Hematopoietic multipotent progenitor cell treated with erythropoietin and hydrocortisone succinate and interleukin-3 and kit ligand, for 6 days (in vitro differentiated cells): Measurements from ENCODE around the gene RLN3.
"Not testable (repeated sequence)": the region's sequence is repeated elsewhere in the genome, so short reads cannot be mapped to it uniquely, and the experiment has no call there.

Experiments used
- DNase-seq: peaks from one replicate; pipeline ENCODE4 v3.0.0-alpha.2; 2015

Gene RLN3

DNA sequence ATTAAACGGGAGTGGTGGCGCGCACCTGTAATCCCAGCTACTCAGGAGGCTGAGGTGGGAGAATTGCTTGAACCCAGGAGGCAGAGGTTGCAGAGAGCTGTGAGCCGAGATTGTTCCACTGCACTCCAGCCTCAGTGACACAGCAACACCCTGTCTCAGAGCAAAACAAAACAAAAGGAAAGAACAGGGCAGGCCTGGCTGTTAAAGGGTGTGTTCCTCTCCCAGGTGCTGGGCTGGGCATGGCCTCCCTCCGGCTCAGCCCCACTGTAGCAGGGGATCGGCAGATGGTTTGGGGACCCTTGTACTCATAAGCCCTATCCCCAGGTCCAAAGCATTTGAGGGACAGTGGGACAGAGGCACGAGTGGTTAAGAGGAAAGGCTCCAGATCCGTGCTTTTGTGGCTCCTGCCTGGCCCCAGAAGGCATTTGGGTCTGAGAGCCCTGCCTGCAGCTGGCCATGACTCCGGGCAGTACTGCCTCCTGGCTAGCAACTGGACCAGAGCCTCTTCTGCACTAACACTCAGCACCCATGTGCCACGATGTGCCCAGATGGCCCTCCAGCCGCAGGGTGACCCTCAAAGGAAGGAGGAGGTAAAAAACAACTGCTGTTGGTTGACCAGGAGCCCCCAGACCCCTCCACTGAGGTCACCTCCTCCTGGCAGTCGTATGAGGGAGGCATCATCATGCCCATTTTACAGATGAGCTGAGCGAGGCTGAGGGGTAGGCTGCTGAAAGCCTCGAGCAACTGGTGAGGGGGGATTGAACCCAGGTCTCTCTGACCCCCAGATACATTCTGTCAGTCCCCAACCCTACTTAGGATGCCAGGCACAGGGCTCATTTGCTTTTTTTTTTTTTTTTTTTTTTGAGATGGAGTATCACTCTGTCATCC lies 31.8 kb upstream of the RLN3 start:
- DNase-seq: no peak

DNA sequence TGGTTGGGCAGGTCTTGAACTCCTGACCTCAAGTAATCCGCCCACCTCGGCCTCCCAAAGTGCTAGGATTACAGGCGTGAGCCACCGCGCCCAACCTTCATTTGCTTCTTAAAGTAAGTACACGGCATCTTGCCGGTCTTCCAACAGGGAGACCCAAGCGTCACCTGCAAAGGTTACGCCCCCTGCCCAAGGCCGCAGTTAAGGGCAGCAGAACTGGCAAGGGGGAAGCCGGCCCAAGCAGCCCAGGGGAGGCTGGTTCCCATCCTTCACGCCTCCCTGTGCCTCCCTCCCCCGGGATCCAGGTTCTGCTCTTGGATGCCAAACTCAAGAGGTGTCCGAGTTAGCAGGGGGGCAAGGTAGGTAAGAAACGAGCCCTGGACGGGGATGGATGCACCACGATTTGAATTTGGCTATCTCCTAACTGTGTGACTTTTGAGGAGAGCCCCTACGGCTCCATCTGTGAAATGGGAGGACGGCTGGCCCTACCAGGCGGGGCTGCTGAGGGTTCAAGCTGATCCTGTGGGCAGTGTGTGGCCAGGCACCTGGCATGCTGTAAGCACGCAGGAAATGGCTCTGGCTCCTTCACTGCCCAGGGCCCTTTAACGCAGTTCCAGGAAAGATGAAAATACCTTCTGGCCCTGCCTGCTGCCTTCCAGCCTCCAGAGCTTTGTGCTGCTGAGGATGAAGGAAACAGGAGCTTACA lies 30.9 kb upstream of the RLN3 start:
- no peak for DNase-seq

DNA sequence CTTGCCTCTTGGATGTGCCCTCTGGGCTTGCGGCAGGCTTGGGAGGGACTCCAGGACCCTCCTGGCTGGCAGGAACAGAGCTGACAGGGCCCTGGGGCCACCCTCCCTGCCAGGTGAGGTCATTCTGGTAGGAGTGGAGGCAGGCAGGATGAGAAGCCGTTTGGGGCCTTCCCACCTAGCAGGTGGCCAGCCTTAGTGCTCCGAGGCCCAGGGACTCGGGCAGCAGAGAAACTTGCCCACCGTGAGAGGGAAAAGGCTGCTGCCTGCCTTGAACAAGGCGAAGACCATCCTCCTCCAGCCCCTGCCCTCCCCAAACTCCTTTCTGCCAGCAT lies 30.4 kb upstream of the RLN3 start:
- no peak for DNase-seq

DNA sequence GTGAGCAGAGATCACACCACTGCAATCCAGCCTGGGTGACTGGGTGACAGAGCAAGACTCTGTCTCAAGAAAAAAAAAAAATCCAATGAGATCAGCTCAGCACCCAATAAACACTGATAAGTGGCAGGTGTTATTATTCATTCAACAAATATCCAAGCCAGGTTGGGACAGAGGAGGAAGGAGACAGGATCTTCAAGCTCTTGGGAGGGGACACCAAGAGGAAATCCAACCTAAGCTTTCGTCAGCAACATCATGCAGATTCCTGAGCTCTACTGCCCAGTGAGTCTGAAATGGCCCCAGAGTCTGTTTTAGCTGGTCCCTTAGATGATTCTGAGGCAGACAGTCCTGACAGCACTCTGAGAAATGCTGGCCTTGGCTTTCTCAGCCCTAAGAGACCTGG lies 29.5 kb upstream of the RLN3 start:
- DNase-seq: no peak

DNA sequence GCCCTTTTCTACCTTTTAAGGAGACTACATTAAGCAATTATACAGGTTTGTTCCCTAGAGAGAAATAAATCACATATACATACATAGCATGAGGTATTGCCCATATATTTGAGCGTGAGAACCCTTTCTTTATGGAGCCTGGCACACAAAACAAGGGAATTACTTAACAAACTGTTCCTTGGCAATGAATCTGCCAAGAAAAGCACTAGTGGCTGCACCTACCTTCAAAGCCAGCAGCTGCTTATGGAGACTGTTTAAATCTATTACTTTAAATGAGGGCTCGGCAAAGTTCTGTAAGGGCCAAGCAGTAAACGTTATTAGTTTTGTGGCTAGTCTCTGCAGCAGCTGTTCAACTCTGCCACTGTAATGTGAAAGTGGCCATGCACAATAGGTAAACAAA lies 28.9 kb upstream of the RLN3 start:
- DNase-seq: no peak

DNA sequence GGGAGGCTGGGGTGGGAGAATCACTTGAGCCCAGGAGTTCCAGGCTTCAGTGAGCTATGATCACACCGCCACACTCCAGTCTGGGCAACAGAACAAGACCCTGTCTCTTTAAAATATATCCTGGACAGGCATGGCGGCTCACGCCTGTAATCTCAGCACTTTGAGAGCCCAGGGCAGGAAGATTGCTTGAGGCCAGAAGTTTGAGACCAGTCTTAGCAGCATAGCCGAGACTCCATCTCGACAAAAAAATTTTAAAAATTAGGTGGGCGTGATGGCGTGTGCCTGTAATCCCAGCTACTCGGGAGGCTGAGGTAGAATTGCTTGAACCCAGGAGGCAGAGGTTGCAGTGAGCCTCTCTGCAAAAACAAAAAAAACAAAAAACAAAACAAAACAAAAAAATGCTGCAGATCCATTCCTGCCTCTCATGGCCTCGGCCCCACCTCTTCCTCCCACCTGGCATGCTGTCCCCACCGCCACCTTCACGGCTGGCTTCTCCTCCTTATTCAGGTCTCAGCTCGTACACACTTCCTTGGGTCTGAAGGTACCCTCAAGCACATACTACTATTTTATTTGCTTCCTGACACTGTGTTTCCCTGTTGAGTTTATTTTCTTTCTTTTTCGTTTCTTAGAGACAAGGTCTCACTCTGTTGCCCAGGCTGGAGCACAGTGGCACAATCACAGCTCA lies 27.1 kb upstream of the RLN3 start:
- no peak for DNase-seq

DNA sequence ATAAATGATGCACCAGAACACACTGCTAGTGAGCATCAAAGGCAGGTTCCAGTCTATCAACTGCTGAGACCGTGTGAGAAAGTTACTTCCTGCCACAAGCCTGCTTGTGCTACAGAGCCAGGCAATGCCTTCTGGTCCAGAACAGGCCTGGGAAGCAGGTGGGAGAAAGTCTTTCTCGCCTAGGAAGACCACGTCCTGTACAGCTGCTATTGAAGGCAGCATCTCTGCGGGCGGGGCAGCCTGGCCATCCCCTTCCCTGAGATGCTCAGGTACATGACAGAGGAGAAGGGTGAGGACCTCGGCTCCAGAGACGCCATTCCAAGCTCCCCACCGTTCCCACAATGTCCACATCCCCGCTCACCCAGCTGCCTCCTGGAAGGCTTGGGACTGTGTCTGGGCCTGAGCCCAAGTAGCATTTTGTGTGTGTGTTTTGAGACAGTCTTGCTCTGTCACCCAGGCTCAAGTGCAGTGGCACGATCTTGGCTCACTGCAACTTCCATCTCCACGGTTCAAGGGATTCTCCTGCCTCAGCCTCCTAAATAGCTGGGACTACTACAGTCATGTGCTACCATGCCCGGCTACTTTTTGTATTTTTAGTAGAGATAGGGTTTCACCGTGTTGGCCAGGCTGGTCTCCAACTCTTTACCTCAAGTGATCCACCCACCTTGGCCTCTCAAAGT lies 25.2 kb upstream of the RLN3 start:
- DNase-seq: no peak

DNA sequence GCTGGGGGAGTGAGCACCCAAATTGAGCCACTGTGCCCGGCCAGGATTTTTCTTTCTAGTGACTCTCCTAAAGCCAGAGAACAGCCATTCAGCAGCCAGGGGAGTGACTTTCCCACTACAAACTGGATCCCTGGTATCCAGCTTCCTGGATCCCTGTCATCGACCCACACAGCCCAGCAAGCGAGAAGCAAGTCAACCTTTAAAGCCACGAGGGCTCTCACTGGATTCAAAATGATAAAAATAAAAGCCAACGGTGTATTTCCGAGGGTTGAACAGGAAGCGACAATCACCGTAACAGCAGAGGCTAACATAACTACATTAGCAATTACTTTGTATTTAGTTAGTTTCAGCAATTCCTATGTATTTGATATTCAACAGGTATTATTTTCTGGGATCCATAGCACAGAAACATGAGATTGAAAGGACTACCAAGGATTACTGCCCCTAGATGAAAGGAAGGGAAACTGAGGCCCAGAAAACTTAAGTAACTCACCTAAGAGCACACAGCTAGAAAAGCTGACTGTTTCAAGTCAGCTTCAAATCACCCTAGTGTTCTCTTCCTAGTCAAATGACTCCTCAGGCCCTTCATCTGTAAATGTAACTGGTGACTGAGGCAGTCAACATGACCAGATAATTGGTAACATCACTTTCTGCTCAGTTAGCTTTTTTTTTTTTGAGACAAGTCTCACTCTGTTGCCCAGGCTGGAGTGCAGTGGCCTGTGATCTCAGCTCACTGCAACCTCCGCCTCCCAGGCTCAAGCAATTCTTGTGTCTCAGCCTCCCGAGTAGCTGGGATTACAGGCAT lies 24.5 kb upstream of the RLN3 start:
- peak; percentile 49 for DNase-seq

DNA sequence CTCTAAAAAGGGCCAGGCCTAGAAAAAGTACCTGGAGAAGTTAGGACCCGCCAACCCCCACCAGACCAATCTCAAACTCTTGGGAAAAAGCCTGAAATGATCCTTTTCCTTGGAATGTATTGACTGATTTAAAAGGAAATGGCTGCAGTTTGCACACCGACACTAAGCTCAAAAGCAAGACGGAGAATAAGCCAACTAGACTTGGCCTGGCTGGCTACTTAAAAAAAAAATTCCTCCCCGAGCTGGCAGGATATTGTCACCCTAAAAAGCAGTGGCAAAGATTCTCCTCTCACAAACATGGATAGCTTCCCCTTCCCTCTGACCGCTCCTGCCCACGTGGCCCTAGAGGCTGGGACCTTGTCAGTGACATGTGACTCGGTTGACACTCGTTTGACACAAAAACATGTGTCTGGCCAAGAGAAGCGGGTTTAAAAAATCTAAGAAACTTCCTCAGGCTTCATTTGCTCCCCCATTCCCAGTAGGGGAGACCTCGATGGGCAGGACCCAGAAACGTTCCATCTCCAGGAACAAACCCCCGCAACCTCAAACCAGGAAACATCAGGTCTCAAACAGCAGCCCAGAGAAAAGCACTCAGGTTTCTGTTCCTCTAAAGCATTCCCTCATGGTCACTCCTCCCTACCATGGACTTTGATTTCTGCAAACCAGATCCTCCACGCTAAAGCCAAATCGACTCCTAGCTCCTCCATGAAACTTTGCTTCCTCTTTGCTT lies 23.2 kb upstream of the RLN3 start:
- DNase-seq: peak; percentile 77

DNA sequence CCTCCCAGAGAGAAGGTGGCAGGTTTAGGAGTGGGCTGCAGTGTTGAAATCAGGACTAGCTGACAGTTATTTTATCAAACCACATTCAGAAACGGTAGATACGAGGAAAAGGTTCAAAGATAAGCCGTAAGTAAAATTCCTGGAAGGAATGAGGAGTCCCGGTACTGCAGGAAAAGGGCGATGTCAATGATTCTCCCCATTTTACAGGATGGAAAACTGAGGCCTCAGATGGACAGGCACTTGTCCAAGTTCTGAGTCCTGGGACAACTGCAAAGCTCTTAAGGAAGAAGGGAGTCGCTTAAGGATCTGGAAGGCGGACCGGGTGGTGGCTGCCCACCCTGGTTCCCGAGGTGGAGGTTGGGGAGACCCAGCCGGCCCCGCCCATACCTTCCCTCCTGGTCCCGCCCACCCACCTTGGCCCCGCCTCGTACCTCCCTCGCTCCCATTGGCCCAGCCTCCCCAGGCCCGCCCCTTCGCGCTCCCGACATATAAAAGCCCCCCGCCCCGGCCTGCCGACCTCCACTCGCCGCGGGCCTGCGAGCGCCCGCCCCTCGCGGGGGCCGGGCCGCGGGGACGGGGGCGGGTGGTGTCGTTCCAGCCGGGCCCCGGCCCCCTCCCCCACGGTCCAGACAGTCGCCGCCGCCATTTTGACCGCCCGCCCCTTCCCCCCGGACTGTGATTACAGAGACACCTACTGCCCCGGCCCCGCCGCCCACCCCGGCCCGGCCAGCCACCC lies 22.4 kb upstream of the RLN3 start:
- peak; percentile 94 for DNase-seq

DNA sequence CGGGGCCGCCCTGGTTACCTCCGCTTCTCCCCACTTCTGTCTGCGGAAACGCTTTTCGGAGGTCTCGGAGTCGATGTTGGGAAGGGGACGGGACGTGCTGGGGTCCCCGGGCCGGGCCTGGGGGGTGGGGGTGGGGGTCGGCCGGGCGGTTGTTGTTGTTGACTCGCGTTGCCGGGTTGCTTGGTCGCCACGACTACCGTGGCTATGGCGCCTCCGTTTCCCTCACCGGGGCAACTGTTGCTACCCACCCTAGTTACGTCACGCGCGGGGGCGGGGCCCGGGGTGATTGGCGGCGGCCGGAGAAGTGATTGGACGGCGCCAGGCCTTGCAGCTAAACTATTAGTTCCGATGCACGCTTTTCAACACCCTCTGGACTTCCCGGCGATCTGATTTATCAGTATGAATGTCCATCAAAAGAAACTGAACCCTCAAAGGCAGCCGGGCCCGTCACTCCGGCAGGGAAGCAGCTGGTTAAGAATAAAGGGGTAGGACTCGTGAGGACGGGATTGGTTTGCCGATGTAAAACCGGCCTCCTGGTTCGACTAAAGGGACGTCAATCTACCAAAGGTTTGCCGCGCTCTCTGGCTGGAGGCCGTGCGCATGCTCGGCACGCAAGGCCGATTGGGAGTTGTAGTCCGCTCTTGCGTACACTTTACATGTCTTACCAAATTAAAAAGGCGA lies 21.7 kb upstream of the RLN3 start, which contains the start of gene RFX1:
TSS of gene RFX1 (minus strand) at position 236 of the 681 bp plus-strand sequence. CDS start 12,477 bp downstream, outside the sequence.
- peak; percentile 99 for DNase-seq

DNA sequence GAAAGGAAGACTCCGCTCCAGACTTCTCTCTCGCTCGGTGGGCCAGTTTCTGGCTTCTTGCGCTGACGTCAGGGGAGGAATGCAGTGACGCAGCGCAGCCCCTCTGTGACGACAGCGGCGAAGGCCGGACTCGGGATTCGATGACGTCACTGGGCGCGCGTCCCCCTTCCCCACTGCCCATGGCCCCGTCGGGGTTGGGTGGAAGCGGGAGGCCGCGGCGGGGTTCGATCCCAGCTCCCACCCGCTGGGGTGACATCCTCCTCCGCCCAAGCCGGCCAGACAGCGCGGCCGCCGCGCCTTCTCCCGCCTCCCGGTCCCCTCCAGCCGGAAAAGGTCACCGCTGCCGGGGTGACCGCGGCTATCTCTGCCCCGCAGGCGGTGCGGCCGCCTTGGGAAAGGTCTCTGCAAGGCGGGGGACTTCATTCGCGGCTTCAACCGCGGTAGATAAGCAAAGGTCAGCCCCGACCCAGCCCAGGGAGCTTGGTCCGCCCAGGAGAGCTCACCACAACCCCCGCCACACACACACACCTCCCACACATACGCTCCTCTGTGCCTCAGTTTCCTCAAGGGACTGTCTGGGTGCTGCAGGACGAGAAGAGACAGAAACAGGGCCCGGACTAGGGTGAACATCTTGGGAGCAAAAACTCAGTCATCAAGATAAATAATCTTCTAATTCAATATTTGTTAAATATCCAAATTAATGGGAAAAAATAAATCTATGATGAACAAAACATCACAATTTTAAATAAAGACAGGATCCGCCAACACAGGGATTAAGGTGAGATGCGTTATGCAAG lies 21.0 kb upstream of the RLN3 start:
- peak; percentile 84 for DNase-seq

DNA sequence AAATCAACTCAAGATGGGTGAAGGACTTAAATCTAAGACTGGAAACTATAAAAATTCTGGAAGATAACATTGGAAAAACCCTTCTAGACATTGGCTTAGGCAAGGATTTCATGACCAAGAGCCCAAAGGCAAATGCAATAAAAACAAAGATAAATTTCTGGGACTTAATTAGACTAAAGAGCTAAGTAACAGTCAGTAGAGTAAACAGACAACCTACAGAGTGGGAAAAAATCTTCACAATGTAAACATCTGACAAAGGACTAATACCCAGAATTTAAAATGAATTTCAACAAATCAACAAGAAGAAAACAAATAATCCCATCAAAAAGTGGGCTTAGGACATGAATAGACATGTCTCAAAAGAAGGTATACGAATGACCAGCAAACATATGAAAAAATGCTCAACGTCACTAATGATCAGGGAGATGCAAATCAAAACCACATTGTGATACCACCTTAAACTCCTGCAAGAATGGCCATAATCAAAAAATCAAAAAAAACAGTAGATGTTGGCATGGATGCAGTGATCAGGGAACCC lies 15.5 kb upstream of the RLN3 start:
- no peak for DNase-seq

DNA sequence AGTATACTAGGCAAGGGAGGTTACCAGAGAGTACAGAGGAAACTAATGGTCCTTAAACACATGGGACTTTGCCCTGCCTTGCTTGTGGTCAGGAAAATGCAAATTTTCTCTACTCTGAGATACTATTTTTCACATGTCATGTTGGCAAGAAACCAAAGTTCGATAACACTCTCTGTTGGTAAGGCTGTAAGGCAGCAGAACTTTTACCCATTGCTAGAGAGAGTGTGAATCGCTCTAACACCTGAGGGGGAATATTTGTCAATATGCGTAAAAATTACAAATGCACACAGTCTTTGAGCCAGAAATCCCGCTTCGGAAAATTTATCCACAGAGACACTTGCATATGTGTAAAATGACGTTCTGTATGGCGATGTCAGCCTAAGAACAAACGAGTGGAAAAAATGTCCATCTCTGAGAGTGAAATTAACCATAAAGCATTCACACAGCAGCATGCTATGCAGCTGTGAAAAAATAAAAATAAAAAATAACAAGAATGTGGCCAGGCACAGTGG lies 12.4 kb upstream of the RLN3 start:
- peak; percentile 95 for DNase-seq

DNA sequence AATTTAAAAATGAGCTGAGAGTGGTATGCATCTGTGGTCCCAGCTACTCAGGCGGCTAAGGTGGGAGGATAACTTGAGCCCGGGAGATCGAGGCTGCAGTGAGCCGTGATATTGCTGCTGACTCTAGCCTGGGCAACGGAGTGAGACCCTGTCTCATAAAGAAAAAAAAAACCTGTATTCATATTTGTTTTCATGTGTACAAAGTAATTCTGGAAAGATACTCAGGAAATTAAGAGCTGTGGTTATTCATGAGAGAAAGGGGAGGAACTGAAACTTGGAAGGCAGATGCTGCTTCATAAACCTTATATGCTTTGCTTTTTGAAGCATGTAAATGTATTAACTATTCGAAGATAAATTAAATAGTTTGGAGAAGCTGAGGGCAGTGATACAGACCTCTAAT lies 8.8 kb upstream of the RLN3 start:
- no peak for DNase-seq

DNA sequence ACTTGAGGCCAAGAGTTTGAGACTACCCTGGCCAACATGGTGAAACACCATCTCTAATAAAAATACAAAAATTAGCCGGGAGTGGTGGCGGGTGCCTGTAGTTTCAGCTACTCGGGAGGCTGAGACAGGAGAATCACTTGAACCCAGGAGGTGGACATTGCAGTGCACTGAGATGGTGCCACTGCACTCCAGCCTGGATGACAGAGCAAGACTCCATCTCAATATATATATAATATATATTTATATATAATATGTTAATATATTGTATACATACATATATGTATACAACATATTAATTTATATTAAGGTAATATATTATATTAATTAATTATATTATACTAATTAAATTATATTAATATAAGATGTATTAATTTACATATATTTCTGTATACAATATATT lies 8.2 kb upstream of the RLN3 start:
- not testable (repeated sequence) for DNase-seq

DNA sequence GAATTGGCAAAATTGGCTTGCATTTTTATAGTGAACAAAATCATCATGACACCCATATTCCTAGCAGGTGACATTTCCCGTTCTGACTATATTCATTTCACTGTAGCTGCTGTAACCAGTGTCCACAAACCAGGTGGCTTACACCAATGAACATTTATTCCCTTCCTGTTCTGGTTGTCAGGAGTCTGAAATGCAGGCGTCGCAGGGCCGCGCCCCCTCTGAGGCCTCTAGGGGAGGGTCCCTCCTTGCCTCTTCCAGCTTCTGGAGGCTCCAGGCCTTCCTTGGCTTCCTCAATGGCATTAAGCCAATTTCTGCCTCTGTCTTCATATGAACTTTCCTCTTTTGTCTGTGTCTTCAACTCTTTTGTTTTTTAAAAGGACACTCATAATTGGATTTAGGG lies 6.5 kb upstream of the RLN3 start:
- no peak for DNase-seq

DNA sequence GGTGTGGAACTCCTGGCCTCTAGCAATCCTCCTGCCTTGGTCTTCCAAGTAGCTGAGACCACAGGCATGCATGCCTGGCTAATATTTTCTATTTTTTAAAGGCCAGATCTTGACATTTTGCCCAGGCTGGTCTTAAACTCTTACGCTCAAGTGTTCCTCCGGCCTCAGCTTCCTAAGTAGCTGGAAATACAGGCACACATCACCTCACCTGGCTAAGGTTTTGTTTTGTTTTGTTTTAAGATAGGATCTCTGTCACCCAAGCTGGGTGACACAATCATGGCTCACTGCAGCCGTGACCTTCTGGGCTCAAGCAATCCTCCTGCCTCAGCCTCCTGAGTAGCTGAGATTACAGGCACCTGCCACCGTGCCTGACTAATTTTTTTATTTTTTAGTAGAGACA lies 5.5 kb upstream of the RLN3 start:
- no peak for DNase-seq
